SK-N-SH (cell line): ENCODE measurements around the gene UTP18.

Experiments used
- EZH2phosphoT487 ChIP-seq: fragments of 200-600 bp; sonication (generic); IDR thresholded peaks from 2 replicates; pipeline ENCODE4 v1.6.1; 2017; ENCODE audit warnings: low read depth, mixed run types, mild to moderate bottlenecking, antibody characterized with exemption, moderate library complexity, borderline replicate concordance
- FOXM1 ChIP-seq: IDR thresholded peaks from 2 replicates; pipeline ENCODE4 v1.4.0; 2012; ENCODE audit warnings: low read depth, mild to moderate bottlenecking
- GATA2 ChIP-seq: sonication (generic); formaldehyde crosslinking; IDR thresholded peaks from 2 replicates; pipeline ENCODE4 v1.5.0; 2020; ENCODE audit warnings: mild to moderate bottlenecking, missing genetic modification reagents
- JUND ChIP-seq: IDR thresholded peaks from 2 replicates; pipeline ENCODE4 v1.4.0; 2012
- RFX5 ChIP-seq: IDR thresholded peaks from 2 replicates; pipeline ENCODE4 v1.6.1; 2012; ENCODE audit warnings: mild to moderate bottlenecking, improper control_type of control experiment, low read length
- RXRA ChIP-seq: IDR thresholded peaks from 2 replicates; pipeline ENCODE4 v1.4.0; 2012; ENCODE audit warnings: low read depth, mild to moderate bottlenecking, borderline replicate concordance
- SIN3A ChIP-seq: IDR thresholded peaks from 2 replicates; pipeline ENCODE4 v1.6.1; 2012; ENCODE audit warnings: low read depth, mild to moderate bottlenecking, low read length, moderate library complexity, borderline replicate concordance
- YY1 ChIP-seq: IDR thresholded peaks from 2 replicates; pipeline ENCODE4 v1.4.0; 2012; ENCODE audit warnings: low read depth, mild to moderate bottlenecking
- TF ChIP-seq, protein P1 (sequence below): fragments of 200-600 bp; sonication (generic); IDR thresholded peaks from 2 replicates; pipeline ENCODE4 v1.6.1; 2017; ENCODE audit warnings: antibody characterized with exemption, mild to moderate bottlenecking, moderate library complexity
- TF ChIP-seq, protein P2 (sequence below): IDR thresholded peaks from 2 replicates; pipeline ENCODE4 v1.6.1; 2012; ENCODE audit warnings: mild to moderate bottlenecking, low read depth, low read length, moderate library complexity
- TF ChIP-seq, protein P3 (sequence below): IDR thresholded peaks from 2 replicates; pipeline ENCODE4 v1.4.0; 2012; ENCODE audit warnings: low read depth, borderline replicate concordance
- TF ChIP-seq, protein P4 (sequence below): fragments of 150-350 bp; IDR thresholded peaks from 2 replicates; pipeline ENCODE4 v1.6.1; 2017; ENCODE audit warnings: antibody characterized with exemption, low read length, low read depth, borderline replicate concordance
- TF ChIP-seq, protein P5 (sequence below): IDR thresholded peaks from 2 replicates; pipeline ENCODE4 v1.4.0; 2012; ENCODE audit warnings: low read depth

DNA sequence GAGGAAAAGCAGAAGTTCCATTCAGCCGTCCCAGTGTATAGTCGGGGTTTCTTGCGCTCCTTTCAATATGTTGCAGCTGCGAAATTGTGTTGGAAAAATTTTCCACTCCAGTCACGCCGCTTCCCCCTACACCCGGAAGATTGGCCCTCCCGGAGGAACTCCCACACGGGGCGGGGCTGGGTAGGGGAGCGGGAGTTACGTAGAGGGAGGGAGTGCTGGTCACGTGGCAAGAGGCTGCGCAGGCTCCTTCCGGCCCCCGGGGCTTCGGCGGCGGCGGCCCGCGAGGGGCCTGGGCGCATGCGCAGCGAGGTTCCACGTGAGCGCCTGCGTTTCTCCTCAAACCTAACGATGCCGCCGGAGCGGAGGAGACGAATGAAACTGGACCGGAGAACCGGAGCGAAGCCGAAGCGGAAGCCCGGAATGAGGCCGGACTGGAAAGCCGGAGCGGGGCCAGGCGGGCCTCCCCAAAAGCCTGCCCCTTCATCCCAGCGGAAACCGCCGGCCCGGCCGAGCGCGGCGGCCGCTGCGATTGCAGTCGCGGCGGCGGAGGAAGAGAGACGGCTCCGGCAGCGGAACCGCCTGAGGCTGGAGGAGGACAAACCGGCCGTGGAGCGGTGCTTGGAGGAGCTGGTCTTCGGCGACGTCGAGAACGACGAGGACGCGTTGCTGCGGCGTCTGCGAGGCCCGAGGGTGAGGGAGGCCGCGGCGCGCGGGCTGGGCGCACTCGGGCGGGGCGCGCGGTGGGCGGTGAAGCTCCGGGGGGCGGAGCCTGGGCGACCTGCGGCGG lies at the start of gene UTP18:
- TF ChIP-seq, protein P1, sequence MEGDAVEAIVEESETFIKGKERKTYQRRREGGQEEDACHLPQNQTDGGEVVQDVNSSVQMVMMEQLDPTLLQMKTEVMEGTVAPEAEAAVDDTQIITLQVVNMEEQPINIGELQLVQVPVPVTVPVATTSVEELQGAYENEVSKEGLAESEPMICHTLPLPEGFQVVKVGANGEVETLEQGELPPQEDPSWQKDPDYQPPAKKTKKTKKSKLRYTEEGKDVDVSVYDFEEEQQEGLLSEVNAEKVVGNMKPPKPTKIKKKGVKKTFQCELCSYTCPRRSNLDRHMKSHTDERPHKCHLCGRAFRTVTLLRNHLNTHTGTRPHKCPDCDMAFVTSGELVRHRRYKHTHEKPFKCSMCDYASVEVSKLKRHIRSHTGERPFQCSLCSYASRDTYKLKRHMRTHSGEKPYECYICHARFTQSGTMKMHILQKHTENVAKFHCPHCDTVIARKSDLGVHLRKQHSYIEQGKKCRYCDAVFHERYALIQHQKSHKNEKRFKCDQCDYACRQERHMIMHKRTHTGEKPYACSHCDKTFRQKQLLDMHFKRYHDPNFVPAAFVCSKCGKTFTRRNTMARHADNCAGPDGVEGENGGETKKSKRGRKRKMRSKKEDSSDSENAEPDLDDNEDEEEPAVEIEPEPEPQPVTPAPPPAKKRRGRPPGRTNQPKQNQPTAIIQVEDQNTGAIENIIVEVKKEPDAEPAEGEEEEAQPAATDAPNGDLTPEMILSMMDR = no peak
- TF ChIP-seq, protein P2, sequence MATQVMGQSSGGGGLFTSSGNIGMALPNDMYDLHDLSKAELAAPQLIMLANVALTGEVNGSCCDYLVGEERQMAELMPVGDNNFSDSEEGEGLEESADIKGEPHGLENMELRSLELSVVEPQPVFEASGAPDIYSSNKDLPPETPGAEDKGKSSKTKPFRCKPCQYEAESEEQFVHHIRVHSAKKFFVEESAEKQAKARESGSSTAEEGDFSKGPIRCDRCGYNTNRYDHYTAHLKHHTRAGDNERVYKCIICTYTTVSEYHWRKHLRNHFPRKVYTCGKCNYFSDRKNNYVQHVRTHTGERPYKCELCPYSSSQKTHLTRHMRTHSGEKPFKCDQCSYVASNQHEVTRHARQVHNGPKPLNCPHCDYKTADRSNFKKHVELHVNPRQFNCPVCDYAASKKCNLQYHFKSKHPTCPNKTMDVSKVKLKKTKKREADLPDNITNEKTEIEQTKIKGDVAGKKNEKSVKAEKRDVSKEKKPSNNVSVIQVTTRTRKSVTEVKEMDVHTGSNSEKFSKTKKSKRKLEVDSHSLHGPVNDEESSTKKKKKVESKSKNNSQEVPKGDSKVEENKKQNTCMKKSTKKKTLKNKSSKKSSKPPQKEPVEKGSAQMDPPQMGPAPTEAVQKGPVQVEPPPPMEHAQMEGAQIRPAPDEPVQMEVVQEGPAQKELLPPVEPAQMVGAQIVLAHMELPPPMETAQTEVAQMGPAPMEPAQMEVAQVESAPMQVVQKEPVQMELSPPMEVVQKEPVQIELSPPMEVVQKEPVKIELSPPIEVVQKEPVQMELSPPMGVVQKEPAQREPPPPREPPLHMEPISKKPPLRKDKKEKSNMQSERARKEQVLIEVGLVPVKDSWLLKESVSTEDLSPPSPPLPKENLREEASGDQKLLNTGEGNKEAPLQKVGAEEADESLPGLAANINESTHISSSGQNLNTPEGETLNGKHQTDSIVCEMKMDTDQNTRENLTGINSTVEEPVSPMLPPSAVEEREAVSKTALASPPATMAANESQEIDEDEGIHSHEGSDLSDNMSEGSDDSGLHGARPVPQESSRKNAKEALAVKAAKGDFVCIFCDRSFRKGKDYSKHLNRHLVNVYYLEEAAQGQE = 0 out of 2 replicates have a peak, but pooled peaks have one; percentile 12
- TF ChIP-seq, protein P3, sequence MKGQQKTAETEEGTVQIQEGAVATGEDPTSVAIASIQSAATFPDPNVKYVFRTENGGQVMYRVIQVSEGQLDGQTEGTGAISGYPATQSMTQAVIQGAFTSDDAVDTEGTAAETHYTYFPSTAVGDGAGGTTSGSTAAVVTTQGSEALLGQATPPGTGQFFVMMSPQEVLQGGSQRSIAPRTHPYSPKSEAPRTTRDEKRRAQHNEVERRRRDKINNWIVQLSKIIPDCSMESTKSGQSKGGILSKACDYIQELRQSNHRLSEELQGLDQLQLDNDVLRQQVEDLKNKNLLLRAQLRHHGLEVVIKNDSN = peak; percentile 96
- TF ChIP-seq, protein P4, sequence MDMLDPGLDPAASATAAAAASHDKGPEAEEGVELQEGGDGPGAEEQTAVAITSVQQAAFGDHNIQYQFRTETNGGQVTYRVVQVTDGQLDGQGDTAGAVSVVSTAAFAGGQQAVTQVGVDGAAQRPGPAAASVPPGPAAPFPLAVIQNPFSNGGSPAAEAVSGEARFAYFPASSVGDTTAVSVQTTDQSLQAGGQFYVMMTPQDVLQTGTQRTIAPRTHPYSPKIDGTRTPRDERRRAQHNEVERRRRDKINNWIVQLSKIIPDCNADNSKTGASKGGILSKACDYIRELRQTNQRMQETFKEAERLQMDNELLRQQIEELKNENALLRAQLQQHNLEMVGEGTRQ = peak; percentile 90
- TF ChIP-seq SIN3A (no peak; the same call in 1 of the 2 replicates), RXRA (no peak), GATA2 (0 out of 2 replicates have a peak, but pooled peaks have one; percentile 8), YY1 (no peak), JUND (peak; percentile 45; the same call in 1 of the 2 replicates), EZH2phosphoT487 (no peak), FOXM1 (peak; percentile 42; the same call in 1 of the 2 replicates), RFX5 (no peak)
- TF ChIP-seq, protein P5, sequence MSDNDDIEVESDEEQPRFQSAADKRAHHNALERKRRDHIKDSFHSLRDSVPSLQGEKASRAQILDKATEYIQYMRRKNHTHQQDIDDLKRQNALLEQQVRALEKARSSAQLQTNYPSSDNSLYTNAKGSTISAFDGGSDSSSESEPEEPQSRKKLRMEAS = peak; percentile 95
